ENCODE measurements around the gene CYB5A.
"Not testable (repeated sequence)": the region's sequence is repeated elsewhere in the genome, so short reads cannot be mapped to it uniquely, and the experiment has no call there.

CYB5A gene

GRCh38 chr18:74331404-74331803 is 39.6 kb upstream of the CYB5A start:
- in situ Hi-C loops (cut with MboI; ENCODE audit: low sequenced_read_pairs, unreplicated experiment), result no loop called here
- no peak for DNase-seq (ENCODE audit: low spot score)
- no peak for TF ChIP-seq CTCF (IDR thresholded peaks at IDR 0.05; ENCODE audit: borderline replicate concordance, control extremely low read depth, extremely low read depth, insufficient read depth, missing control alignments)

- in situ Hi-C loops (cut with MboI; ENCODE audit: low sequenced_read_pairs, unreplicated experiment), result no loop called here
- no peak for TF ChIP-seq CTCF (IDR thresholded peaks at IDR 0.05; ENCODE audit: borderline replicate concordance, control extremely low read depth, extremely low read depth, insufficient read depth, missing control alignments)
- DNase-seq (ENCODE audit: low spot score), result no peak
Measured at GRCh38 chr18:74329688-74330205, 38.0 kb upstream of the CYB5A start.

- no peak for DNase-seq (ENCODE audit: low spot score)
- in situ Hi-C loops (cut with MboI; ENCODE audit: low sequenced_read_pairs, unreplicated experiment), result no loop called here
- TF ChIP-seq CTCF (IDR thresholded peaks at IDR 0.05; ENCODE audit: borderline replicate concordance, control extremely low read depth, extremely low read depth, insufficient read depth, missing control alignments), result no peak
Measured at GRCh38 chr18:74328206-74328605, 36.4 kb upstream of the CYB5A start.

GRCh38 chr18:74326791-74327190 is 35.0 kb upstream of the CYB5A start:
- DNase-seq (ENCODE audit: low spot score); in situ Hi-C loops (cut with MboI; ENCODE audit: low sequenced_read_pairs, unreplicated experiment): not testable (repeated sequence)

- in situ Hi-C loops (cut with MboI; ENCODE audit: low sequenced_read_pairs, unreplicated experiment), result no loop called here
- no peak for TF ChIP-seq CTCF (IDR thresholded peaks at IDR 0.05; ENCODE audit: borderline replicate concordance, control extremely low read depth, extremely low read depth, insufficient read depth, missing control alignments)
- no peak for DNase-seq (ENCODE audit: low spot score)
Measured at GRCh38 chr18:74326231-74326630, 34.5 kb upstream of the CYB5A start.

- no peak for DNase-seq (ENCODE audit: low spot score)
- TF ChIP-seq CTCF (IDR thresholded peaks at IDR 0.05; ENCODE audit: borderline replicate concordance, control extremely low read depth, extremely low read depth, insufficient read depth, missing control alignments), result no peak
- in situ Hi-C loops (cut with MboI; ENCODE audit: low sequenced_read_pairs, unreplicated experiment), result no loop called here
Measured at GRCh38 chr18:74316257-74317170, 24.8 kb upstream of the CYB5A start.
